Daoy (cell line): ENCODE measurements around the gene KCNH6. TPM values are rescaled to one million over a fixed set of nuclear protein-coding genes. Genes with fewer than 3 reads are reported as not detected.
A peak's percentile ranks its signal among the peaks of the same experiment; 100 is the strongest.

Experiments used
- DNase-seq: peaks from one replicate; pipeline ENCODE4 v3.0.0-alpha.2; 2015; ENCODE audit warnings: low read depth
- total RNA-seq: library from RNA; depleted of rRNA; stranded (reverse); fragments of >200 nt; shearing (Covaris generic); gene quantifications from 2 replicates; pipeline ENCODE4 v1.2.3, GENCODE V29; 2014

The KCNH6 gene
- total RNA-seq, 1 experiment from 2014 or later = not detected

DNA sequence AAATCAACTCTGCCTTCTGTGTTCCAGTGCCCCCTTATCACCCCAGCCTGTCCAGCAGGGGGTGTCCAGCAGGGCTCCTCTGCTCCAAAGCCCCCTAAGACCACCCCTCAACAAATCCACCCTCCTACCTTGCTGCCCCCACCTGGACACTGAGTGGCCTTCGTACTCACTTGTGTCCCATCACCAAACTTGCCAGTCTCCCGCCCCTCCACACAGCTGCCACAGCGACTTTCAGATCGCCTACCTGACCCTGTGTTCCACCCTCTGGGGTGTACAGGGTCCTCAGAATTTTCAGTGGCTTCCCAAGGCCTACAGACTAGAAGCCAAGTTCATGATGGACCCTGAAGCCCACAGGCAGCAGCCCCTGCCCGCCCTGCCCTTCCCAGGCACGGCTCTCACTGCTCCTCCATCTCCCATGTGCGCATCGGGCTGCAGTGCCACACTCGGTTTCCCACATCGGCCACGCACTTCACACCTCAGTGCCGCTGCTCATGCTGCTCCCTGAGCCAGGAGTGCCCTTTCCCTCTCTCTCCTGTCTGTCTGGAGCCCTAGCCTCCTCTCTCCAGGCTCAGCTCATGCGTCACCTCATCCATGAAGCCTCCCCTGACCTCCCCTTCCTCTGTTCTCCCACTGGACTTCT, 11.8 kb downstream of the KCNH6 start:
- DNase-seq = no peak

- no peak for DNase-seq
These were observed 12.5 kb downstream of the KCNH6 start for GRCh38 chr17:63535640-63536039.

DNA sequence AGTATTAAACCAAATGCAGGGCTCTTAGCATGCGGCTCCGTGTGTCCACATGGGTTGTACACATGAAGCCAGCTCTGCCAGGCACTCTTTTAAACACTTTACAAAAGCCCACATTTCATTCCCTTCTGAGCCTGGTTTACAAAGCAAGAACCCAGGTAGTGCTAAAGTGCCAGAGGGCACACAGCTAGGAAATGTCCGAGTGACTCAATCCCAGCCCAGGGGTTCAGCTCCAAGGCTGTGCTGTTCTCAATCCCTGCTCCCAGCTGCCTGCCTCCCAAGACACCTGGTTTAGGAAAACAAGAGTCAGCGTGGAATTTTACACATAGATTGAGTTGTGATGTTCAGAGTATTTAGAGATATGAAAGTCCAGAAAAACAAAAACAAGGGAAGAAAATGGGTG, 13.8 kb downstream of the KCNH6 start:
- peak; percentile 50 for DNase-seq

GRCh38 chr17:63537991-63538692, 15.0 kb downstream of the KCNH6 start:
- DNase-seq = no peak

DNA sequence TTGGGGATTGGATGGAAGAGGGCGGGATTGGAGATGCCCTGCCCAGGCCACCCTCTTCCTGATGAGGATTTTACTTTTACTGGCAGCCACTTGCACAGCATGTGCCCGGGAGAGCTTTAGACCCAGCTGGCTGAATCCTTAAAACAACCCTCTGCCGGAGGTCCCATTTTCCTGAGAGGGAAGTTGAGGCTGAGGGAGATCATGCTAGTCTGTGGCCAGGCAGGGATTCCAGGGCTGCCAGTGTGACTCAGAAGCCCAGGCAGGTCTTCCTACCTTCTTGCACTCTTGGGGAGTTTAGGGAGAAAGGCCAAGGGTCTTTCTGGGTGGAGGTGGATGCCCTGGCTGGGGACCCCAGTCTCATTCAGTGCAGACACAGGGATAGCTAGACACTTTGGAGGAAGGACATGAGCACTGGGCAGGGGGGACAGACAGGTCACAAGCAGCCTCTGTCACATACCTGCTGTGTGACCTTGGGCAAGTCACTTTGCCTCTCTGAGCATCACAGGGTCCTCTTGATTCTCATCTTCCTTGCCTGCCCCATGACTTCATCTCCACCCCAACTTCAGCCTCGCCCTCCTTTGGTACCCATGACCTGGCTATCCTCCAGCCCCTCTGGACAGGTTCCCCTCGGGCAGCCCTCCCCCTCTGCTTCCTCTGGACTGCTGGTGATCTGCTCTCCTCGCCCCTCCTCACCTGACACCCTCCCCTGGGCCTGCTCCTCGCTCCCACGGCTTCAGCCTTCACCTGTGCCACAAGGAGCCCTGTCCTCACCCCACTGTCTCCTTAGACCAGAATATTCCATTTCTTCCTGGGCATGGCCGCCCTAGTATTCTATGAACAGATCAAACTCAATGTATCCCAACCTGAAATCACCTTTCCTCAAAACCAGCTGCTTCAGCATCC, 15.8 kb downstream of the KCNH6 start:
- DNase-seq = no peak

- no peak for DNase-seq
These were observed 17.4 kb downstream of the KCNH6 start for GRCh38 chr17:63540590-63540989.

DNA sequence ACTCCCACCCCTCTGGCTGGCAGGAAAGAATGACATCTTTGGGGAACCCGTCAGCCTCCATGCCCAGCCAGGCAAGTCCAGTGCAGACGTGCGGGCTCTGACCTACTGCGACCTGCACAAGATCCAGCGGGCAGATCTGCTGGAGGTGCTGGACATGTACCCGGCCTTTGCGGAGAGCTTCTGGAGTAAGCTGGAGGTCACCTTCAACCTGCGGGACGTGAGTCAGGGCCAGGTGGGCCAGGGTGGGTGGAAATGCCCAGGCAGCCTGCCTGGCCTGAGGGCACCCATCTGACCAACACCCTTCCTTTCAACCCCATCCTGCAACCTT, 19.0 kb downstream of the KCNH6 start:
- no peak for DNase-seq

GRCh38 chr17:63542942-63543821, 20.0 kb downstream of the KCNH6 start:
- no peak for DNase-seq

GRCh38 chr17:63543822-63544420, 20.8 kb downstream of the KCNH6 start:
- DNase-seq = no peak

DNA sequence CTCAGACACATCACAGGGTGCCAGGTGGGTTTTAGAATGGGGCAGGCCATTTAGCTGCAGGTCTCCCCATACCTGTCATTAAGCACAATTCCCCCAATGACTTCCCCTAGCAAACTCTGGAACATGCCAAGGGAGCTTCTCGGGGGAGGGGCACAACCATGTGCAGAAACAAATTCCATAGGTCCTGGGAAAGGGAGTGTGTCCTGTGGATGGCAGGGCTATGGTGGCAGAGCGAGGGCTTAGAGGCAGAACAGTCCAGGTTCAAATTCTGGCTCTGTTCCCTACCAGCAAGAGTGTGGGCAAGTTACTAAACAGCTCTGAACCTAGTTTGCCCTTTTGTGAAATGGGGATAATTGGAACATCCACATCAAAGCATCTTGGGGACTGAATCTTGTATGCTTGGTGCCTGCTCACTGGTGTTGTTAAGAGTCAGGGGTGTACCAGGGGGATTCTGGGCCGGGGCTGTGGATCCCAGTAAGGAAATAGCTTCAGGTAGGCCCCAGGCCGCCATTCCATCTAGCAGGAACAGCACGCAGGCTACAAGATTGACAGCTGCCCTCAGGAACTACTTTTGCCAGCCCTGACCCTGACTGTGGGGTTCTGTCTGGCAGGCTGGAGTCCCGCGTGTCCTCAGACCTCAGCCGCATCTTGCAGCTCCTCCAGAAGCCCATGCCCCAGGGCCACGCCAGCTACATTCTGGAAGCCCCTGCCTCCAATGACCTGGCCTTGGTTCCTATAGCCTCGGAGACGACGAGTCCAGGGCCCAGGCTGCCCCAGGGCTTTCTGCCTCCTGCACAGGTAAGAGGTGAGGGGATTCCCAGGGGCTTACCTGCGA, 21.5 kb downstream of the KCNH6 start:
- DNase-seq = no peak

- no peak for DNase-seq
These were observed 23.3 kb downstream of the KCNH6 start for GRCh38 chr17:63546308-63547082.

GRCh38 chr17:63547083-63547523, 23.9 kb downstream of the KCNH6 start:
- DNase-seq = no peak

GRCh38 chr17:63549289-63549945, 26.3 kb downstream of the KCNH6 start:
- no peak for DNase-seq

- DNase-seq = peak; percentile 100
These were observed 27.0 kb downstream of the KCNH6 start, which contains the start of gene DCAF7 for GRCh38 chr17:63549946-63550816. DCAF7 (plus strand) TSS chr17:63550477; CDS start chr17:63550678, 201 bp downstream.

GRCh38 chr17:63550817-63551639, 27.9 kb downstream of the KCNH6 start:
- DNase-seq = peak; percentile 55

DNA sequence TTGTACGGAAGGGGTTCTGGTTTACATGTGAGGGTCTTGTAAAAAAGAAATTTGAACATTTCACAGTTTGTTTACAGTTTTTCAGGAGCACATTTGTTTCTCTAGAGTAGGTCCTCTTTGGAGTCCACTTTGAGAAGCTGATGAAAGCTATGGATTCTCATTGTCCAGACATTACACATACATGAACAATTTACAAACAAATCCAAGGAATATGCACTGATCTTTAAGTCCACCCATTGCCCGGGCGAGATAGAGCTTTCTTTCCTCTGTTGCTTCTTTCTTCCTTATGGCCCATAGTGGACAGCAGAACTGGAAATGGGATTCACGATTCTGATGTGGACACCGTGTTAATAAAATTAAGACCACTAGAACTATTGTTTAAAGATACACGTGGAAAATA, 29.1 kb downstream of the KCNH6 start:
- DNase-seq = no peak
